IMR-90 (cell line): ENCODE measurements around the gene PLD5. TPM values are rescaled to one million over a fixed set of nuclear protein-coding genes. Genes with fewer than 3 reads are reported as not detected.

Experiments
- ATAC-seq: fragments of 200-7000 bp; cut with Tn5 transposase; 2 replicates; pipeline ENCODE4 v1.9.1; 2020; ENCODE audit warnings: low read depth, mild to moderate bottlenecking, moderate library complexity
- Bru-seq: library from RNA; stranded (reverse); fragments of 400-500 nt; gene quantifications from one replicate; lab custom pipeline; 2021; lab: Mats Ljungman, UMichigan
- BruChase-seq, 2 experiments: library from RNA; stranded (reverse); fragments of 400-500 nt; gene quantifications; one replicate each; lab custom pipeline; 2021; lab: Mats Ljungman, UMichigan
- BruUV-seq: library from RNA; stranded (reverse); fragments of 400-500 nt; replicated peaks from 2 replicates; lab custom pipeline; 2021; lab: Mats Ljungman, UMichigan
- CTCF ChIA-PET: fragments of 300-600 bp; formaldehyde crosslinking; extraction: SDS; loops from one replicate; lab custom pipeline; 2021; ENCODE audit warnings: antibody characterized with exemption; lab: Yijun Ruan, JAX
- POLR2A ChIA-PET: fragments of 300-600 bp; sonication (Branson Sonifier 250); formaldehyde crosslinking; loops from one replicate; lab custom pipeline; 2022; ENCODE audit warnings: antibody characterized with exemption; ENCODE audit not compliant: unreplicated experiment; lab: Charles Lee
- DNase-seq: peaks from one replicate; pipeline ENCODE4 v3.0.0; 2013
- H2AFZ ChIP-seq: replicated peaks from 2 replicates; pipeline ENCODE3; 2013; ENCODE audit warnings: low read length, mild to moderate bottlenecking; ENCODE audit not compliant: poor library complexity
- H2AK5ac ChIP-seq: 2 replicates; pipeline ENCODE4 v1.6.1; 2013; ENCODE audit warnings: low read depth, low read length, inconsistent platforms
- H2AK9ac ChIP-seq: replicated peaks from 2 replicates; pipeline ENCODE3; 2013; ENCODE audit warnings: mild to moderate bottlenecking, low read depth, low read length, moderate library complexity; ENCODE audit not compliant: poor library complexity
- H2BK120ac ChIP-seq: 2 replicates; pipeline ENCODE4 v1.6.1; 2013; ENCODE audit warnings: low read depth, low read length, inconsistent platforms
- H2BK15ac ChIP-seq: 3 replicates; pipeline ENCODE4 v1.6.1; 2013; ENCODE audit warnings: low read depth, low read length, inconsistent platforms
- H2BK20ac ChIP-seq: 2 replicates; pipeline ENCODE4 v1.6.1; 2013; ENCODE audit warnings: low read depth, mild to moderate bottlenecking, inconsistent platforms, low read length, moderate library complexity
- H2BK5ac ChIP-seq: 2 replicates; pipeline ENCODE4 v1.6.1; 2013; ENCODE audit warnings: mild to moderate bottlenecking, low read depth, low read length, inconsistent platforms; ENCODE audit not compliant: poor library complexity, severe bottlenecking
- H3K14ac ChIP-seq: replicated peaks from 2 replicates; pipeline ENCODE4 v1.6.1; 2013; ENCODE audit warnings: low read depth, low read length, inconsistent platforms
- H3K18ac ChIP-seq: 2 replicates; pipeline ENCODE4 v1.6.1; 2013; ENCODE audit warnings: low read depth, low read length, control low read depth
- H3K23ac ChIP-seq: 2 replicates; pipeline ENCODE4 v1.6.1; 2013; ENCODE audit warnings: low read depth, low read length, inconsistent platforms
- H3K27ac ChIP-seq: 2 replicates; pipeline ENCODE4 v1.5.1; 2013; ENCODE audit warnings: mild to moderate bottlenecking, control low read depth, low read length; ENCODE audit not compliant: insufficient read depth
- H3K27me3 ChIP-seq: 2 replicates; pipeline ENCODE4 v1.6.1; 2013; ENCODE audit warnings: low read length; ENCODE audit not compliant: control insufficient read depth, insufficient read depth
- H3K36me3 ChIP-seq: 2 replicates; pipeline ENCODE4 v1.6.1; 2013; ENCODE audit warnings: low read length, mixed read lengths; ENCODE audit not compliant: control insufficient read depth, insufficient read depth
- H3K4ac ChIP-seq: 2 replicates; pipeline ENCODE4 v1.6.1; 2013; ENCODE audit warnings: low read depth, low read length, inconsistent platforms
- H3K4me1 ChIP-seq: 2 replicates; pipeline ENCODE4 v1.6.1; 2013; ENCODE audit warnings: low read length, mixed read lengths; ENCODE audit not compliant: control insufficient read depth, insufficient read depth
- H3K4me2 ChIP-seq: 2 replicates; pipeline ENCODE4 v1.6.1; 2013; ENCODE audit warnings: low read depth, mild to moderate bottlenecking, control low read depth, low read length, moderate library complexity
- H3K4me3 ChIP-seq: 2 replicates; pipeline ENCODE4 v1.5.1; 2013; ENCODE audit warnings: low read depth, mild to moderate bottlenecking, control low read depth, low read length, moderate library complexity; ENCODE audit not compliant: insufficient read depth
- H3K56ac ChIP-seq: 2 replicates; pipeline ENCODE4 v1.6.1; 2013; ENCODE audit warnings: low read length, inconsistent platforms; ENCODE audit not compliant: insufficient read depth; ENCODE audit errors: extremely low read depth
- H3K79me1 ChIP-seq, 2 experiments: 2 replicates each; pipeline ENCODE4 v1.6.1; 2013; ENCODE audit warnings: low read length in 2 of 2, inconsistent platforms in 1 of 2, low read depth in 1 of 2
- H3K9ac ChIP-seq: 2 replicates; pipeline ENCODE4 v1.6.1; 2013; ENCODE audit warnings: low read depth, low read length, control low read depth
- H3K9me1 ChIP-seq: 2 replicates; pipeline ENCODE4 v1.6.1; 2013; ENCODE audit warnings: low read length, inconsistent platforms; ENCODE audit not compliant: insufficient read depth
- H3K9me3 ChIP-seq: 2 replicates; pipeline ENCODE4 v1.6.1; 2013; ENCODE audit warnings: low read length; ENCODE audit not compliant: control insufficient read depth, insufficient read depth
- H4K20me1 ChIP-seq: 2 replicates; pipeline ENCODE4 v1.6.1; 2013; ENCODE audit warnings: low read length, inconsistent platforms; ENCODE audit not compliant: insufficient read depth
- H4K5ac ChIP-seq: 2 replicates; pipeline ENCODE4 v1.6.1; 2013; ENCODE audit warnings: mild to moderate bottlenecking, low read depth, low read length, control low read depth
- H4K8ac ChIP-seq, 2 experiments: 2 replicates each; pipeline ENCODE4 v1.6.1; 2013; ENCODE audit warnings: low read depth in 2 of 2, low read length in 2 of 2, control low read depth in 1 of 2, inconsistent platforms in 1 of 2
- H4K91ac ChIP-seq: 2 replicates; pipeline ENCODE4 v1.6.1; 2013; ENCODE audit warnings: low read depth, low read length, inconsistent platforms; ENCODE audit not compliant: insufficient read depth
- BHLHE40 ChIP-seq: fragments of 150-350 bp; IDR thresholded peaks from 2 replicates; pipeline ENCODE4 v1.6.1; 2016; ENCODE audit warnings: mild to moderate bottlenecking, low read depth, low read length
- CEBPB ChIP-seq: IDR thresholded peaks from 2 replicates; pipeline ENCODE4 v1.6.1; 2012; ENCODE audit warnings: low read depth, low read length, improper control_type of control experiment
- CHD1 ChIP-seq: IDR thresholded peaks from 2 replicates; pipeline ENCODE4 v1.6.1; 2012; ENCODE audit warnings: low read depth, low read length, improper control_type of control experiment
- ELK1 ChIP-seq: fragments of 150-350 bp; IDR thresholded peaks from 2 replicates; pipeline ENCODE4 v1.6.1; 2016; ENCODE audit warnings: low read depth, mild to moderate bottlenecking, low read length, moderate library complexity, borderline replicate concordance
- FOS ChIP-seq: fragments of 150-350 bp; IDR thresholded peaks from 2 replicates; pipeline ENCODE4 v1.6.1; 2016; ENCODE audit warnings: low read depth, low read length
- MAFK ChIP-seq: IDR thresholded peaks from 2 replicates; pipeline ENCODE4 v1.6.1; 2012; ENCODE audit warnings: low read depth, low read length, improper control_type of control experiment
- MAZ ChIP-seq: IDR thresholded peaks from 2 replicates; pipeline ENCODE4 v1.6.1; 2012; ENCODE audit warnings: low read depth, mild to moderate bottlenecking, low read length, improper control_type of control experiment, moderate library complexity, borderline replicate concordance
- MXI1 ChIP-seq: IDR thresholded peaks from 2 replicates; pipeline ENCODE4 v1.6.1; 2012; ENCODE audit warnings: low read depth, mild to moderate bottlenecking, low read length, moderate library complexity, borderline replicate concordance
- NFE2L2 ChIP-seq: fragments of 150-350 bp; IDR thresholded peaks from 2 replicates; pipeline ENCODE4 v1.6.1; 2016; ENCODE audit warnings: low read depth, mild to moderate bottlenecking, low read length
- POLR2A ChIP-seq: IDR thresholded peaks from 2 replicates; pipeline ENCODE4 v1.6.1; 2012; ENCODE audit warnings: mild to moderate bottlenecking, low read depth, low read length
- RCOR1 ChIP-seq: IDR thresholded peaks from 2 replicates; pipeline ENCODE4 v1.6.1; 2012; ENCODE audit warnings: mild to moderate bottlenecking, low read length, improper control_type of control experiment; ENCODE audit not compliant: insufficient replicate concordance
- WGBS, 2 experiments: methylation state at CpG; one replicate each; pipeline versions ENCODE4 v1.1.5 to v1.1.7; 2013; ENCODE audit warnings: missing lambda C conversion rate in 2 of 2; ENCODE audit not compliant: insufficient read length in 1 of 2; ENCODE audit errors: extremely low coverage in 2 of 2; 5-methylcytosine and 5-hydroxymethylcytosine counted together
- dilution Hi-C: fragments of 300-500 bp; cut with HindIII; formaldehyde crosslinking; loops from one replicate; pipeline ENCODE4 v1.14.3; 2018; ENCODE audit warnings: low sequenced_read_pairs; ENCODE audit not compliant: unreplicated experiment
- in situ Hi-C: fragments of 300-500 bp; cut with MboI; formaldehyde crosslinking; loops from 3 replicates; pipeline ENCODE4 v1.14.3; 2019; ENCODE audit warnings: low sequenced_read_pairs, inconsistent platforms, mixed read lengths
- intact Hi-C: fragments of 100-400 bp; cut with micrococcal nuclease; formaldehyde crosslinking; loops from 2 replicates; pipeline ENCODE4 v1.10.0; 2022
- long read RNA-seq: library from polyadenylated mRNA; unstranded; transcript quantifications from one replicate; pipeline ENCODE4 v2.0.0, GENCODE V29; 2021; ENCODE audit not compliant: unreplicated experiment
- polyA plus RNA-seq, 3 experiments: library from polyadenylated mRNA; depleted of rRNA; stranded (reverse); fragments of >200 nt; gene quantifications; 2 replicates each; pipeline ENCODE4 v1.2.3, GENCODE V29; 2012; ENCODE audit warnings: low replicate concordance in 1 of 3
- total RNA-seq: library from RNA; depleted of rRNA; stranded (reverse); fragments of >200 nt; gene quantifications from 2 replicates; pipeline ENCODE4 v1.2.3, GENCODE V29; 2012; rRNA removed
- TF ChIP-seq, protein P1 (sequence below): fragments of 150-350 bp; IDR thresholded peaks from 2 replicates; pipeline ENCODE4 v1.6.1; 2017; ENCODE audit warnings: mild to moderate bottlenecking, antibody characterized with exemption, low read length, low read depth
- TF ChIP-seq, protein P2 (sequence below): conservative IDR thresholded peaks from 2 replicates; pipeline ENCODE4 v1.5.1; 2012; ENCODE audit warnings: mild to moderate bottlenecking, low read depth, low read length, improper control_type of control experiment

PLD5 gene
- total RNA-seq (not detected in 2 replicates), polyA plus RNA-seq (2012; rRNA removed) (not detected in 2 replicates), Bru-seq, nascent RNA (percentile 2 among the genes with signal in this experiment), BruChase-seq, experiment 1, labeled RNA remaining after a 6-hour chase (percentile 1 among the genes with signal in this experiment), BruChase-seq, experiment 2, labeled RNA remaining after a 2-hour chase (percentile 1 among the genes with signal in this experiment)
- polyA plus RNA-seq (2012; cell fraction: cytosol; rRNA removed): not detected in 2 replicates
- polyA plus RNA-seq (2012; cell fraction: nucleus; rRNA removed; ENCODE audit: low replicate concordance): not detected in 2 replicates
- long read RNA-seq: 0 reads

GRCh38 chr1:242524571-242525359 lies at the start of gene PLD5:
TSS of gene PLD5 (minus strand) at chr1:242524697.
- H3K79me1 ChIP-seq: no peaks in the 10 kb centered on the region
- BruUV-seq: no TSS peak
- dilution Hi-C loops (no loop called here), intact Hi-C loops (no loop called here), in situ Hi-C loops (no loop called here)
- H3K9me3 ChIP-seq: no peaks in the 10 kb centered on the region; the same call in 1 of the 2 replicates
- DNase-seq: no peak
- no peak within 1 kb of the TSS for H2AK5ac ChIP-seq
- H4K91ac ChIP-seq: no peak within 1 kb of the TSS
- WGBS, 2 experiments: 0% methylated on average over 9 of the region's 77 CpGs; no CpG with 5 or more reads in 1 of the 2 experiments
- H4K20me1 ChIP-seq: no peaks in the 10 kb centered on the region
- ChIA-PET CTCF (no interaction called here), POLR2A (no interaction called here)
- H3K36me3 ChIP-seq: no peaks in the 10 kb centered on the region
- H3K9ac ChIP-seq: no peak within 1 kb of the TSS
- peak within 1 kb of the TSS; percentile 70 for H2AFZ ChIP-seq
- no peak within 1 kb of the TSS for H4K8ac ChIP-seq
- H3K9me1 ChIP-seq: no peaks in the 10 kb centered on the region
- no peak within 1 kb of the TSS for H3K4ac ChIP-seq
- H2AK9ac ChIP-seq: peak within 1 kb of the TSS; percentile 55
- no peak within 1 kb of the TSS for H2BK20ac ChIP-seq
- peaks cover 24% of the 10 kb centered on the region for H3K27me3 ChIP-seq
- no peak within 1 kb of the TSS for H2BK120ac ChIP-seq
- H3K4me2 ChIP-seq: no peak within 1 kb of the TSS; the same call in 1 of the 2 replicates
- peak within 1 kb of the TSS; percentile 14; the same call in 1 of the 2 replicates for H3K4me3 ChIP-seq
- ATAC-seq: peak; percentile 24; the same call in 1 of the 2 replicates
- no peak within 1 kb of the TSS for H3K14ac ChIP-seq
- no peak within 1 kb of the TSS for H3K56ac ChIP-seq
- H3K23ac ChIP-seq: no peak within 1 kb of the TSS
- H4K5ac ChIP-seq: no peak within 1 kb of the TSS
- H3K18ac ChIP-seq: no peak within 1 kb of the TSS
- no peak within 1 kb of the TSS for H2BK15ac ChIP-seq
- H3K27ac ChIP-seq: no peak within 1 kb of the TSS
- no peak within 1 kb of the TSS for H2BK5ac ChIP-seq
- H3K4me1 ChIP-seq: no peaks in the 10 kb centered on the region
- TF ChIP-seq POLR2A (no peak), MXI1 (no peak), MAZ (no peak), CHD1 (no peak), MAFK (no peak), ELK1 (no peak), BHLHE40 (no peak), RCOR1 (no peak), CEBPB (no peak), NFE2L2 (no peak), FOS (no peak)
- TF ChIP-seq, protein P1, sequence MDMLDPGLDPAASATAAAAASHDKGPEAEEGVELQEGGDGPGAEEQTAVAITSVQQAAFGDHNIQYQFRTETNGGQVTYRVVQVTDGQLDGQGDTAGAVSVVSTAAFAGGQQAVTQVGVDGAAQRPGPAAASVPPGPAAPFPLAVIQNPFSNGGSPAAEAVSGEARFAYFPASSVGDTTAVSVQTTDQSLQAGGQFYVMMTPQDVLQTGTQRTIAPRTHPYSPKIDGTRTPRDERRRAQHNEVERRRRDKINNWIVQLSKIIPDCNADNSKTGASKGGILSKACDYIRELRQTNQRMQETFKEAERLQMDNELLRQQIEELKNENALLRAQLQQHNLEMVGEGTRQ: no peak
- TF ChIP-seq, protein P2, sequence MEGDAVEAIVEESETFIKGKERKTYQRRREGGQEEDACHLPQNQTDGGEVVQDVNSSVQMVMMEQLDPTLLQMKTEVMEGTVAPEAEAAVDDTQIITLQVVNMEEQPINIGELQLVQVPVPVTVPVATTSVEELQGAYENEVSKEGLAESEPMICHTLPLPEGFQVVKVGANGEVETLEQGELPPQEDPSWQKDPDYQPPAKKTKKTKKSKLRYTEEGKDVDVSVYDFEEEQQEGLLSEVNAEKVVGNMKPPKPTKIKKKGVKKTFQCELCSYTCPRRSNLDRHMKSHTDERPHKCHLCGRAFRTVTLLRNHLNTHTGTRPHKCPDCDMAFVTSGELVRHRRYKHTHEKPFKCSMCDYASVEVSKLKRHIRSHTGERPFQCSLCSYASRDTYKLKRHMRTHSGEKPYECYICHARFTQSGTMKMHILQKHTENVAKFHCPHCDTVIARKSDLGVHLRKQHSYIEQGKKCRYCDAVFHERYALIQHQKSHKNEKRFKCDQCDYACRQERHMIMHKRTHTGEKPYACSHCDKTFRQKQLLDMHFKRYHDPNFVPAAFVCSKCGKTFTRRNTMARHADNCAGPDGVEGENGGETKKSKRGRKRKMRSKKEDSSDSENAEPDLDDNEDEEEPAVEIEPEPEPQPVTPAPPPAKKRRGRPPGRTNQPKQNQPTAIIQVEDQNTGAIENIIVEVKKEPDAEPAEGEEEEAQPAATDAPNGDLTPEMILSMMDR: no peak
